ENCODE results near the gene FOSL1. TPM values are rescaled to one million over a fixed set of nuclear protein-coding genes. Genes with fewer than 3 reads are reported as not detected.
A peak's percentile ranks its signal among the peaks of the same experiment; 100 is the strongest.

Gene FOSL1
- total and polyA plus RNA-seq, 2 of the 13 experiments (the other 11 are each of a cell fraction or from before 2014, with no cell fraction given) = 4.0 to 4.1 TPM

DNA sequence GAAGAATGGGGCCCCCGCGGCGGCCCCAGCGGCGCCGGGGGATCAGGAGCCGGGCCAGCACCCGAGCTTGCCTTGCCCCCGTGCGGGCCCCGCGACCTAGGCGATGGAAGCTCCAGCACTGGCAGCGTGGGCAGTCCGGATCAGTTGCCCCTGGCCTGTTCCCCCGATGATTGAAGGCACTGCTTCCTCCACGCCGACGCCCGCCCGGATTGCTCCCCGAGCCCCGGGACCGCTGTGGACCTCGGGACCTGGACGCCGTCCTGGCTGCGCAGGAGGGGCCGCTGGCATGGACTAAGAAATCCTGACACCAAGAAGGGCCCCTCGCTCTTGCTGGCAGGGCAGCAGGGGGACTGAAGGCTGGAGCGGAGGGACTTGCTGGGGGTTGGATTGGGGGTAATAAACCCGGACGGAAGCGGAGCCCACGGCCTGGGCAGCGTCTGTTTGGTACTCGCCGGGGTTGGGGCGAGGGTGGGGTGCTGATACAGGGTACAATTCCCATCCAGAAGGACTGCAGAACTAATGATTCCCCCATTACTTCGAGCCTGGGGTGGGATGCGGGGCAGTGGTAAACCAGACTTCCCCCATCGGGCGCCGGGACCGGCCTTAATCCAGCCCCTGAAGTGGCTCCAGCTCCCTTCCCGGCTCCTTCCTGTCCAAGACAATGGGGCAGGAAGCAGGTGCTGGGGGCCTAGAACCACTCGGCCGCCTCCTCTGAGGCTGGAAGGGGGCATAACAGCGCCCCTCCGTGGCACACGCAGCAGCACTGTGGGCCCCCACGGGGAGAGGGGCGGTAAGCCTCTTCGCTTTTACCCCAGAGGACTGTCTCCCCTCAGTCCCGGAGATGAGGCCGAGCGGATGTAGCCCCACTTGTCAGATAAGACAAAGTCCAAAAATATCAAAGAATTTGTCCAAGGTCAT, 8.7 kb downstream of the FOSL1 start (continued):
- TF ChIP-seq, protein P1, sequence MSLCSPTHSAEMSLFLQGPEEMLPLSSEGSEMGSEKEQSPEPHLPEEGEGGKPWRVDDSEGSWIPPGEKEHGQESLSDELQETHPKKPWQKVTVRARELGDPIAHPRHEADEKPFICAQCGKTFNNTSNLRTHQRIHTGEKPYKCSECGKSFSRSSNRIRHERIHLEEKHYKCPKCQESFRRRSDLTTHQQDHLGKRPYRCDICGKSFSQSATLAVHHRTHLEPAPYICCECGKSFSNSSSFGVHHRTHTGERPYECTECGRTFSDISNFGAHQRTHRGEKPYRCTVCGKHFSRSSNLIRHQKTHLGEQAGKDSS (CRISPR knock-in tag; IDR thresholded peaks at IDR 0.05; ENCODE audit: borderline replicate concordance, low read depth) = peak; percentile 85; the same call in 1 of the 2 replicates
- TF ChIP-seq, protein P2, sequence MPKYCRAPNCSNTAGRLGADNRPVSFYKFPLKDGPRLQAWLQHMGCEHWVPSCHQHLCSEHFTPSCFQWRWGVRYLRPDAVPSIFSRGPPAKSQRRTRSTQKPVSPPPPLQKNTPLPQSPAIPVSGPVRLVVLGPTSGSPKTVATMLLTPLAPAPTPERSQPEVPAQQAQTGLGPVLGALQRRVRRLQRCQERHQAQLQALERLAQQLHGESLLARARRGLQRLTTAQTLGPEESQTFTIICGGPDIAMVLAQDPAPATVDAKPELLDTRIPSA (CRISPR knock-in tag; IDR thresholded peaks at IDR 0.05; ENCODE audit: borderline replicate concordance) = peak; percentile 76
- TF ChIP-seq, protein P3, sequence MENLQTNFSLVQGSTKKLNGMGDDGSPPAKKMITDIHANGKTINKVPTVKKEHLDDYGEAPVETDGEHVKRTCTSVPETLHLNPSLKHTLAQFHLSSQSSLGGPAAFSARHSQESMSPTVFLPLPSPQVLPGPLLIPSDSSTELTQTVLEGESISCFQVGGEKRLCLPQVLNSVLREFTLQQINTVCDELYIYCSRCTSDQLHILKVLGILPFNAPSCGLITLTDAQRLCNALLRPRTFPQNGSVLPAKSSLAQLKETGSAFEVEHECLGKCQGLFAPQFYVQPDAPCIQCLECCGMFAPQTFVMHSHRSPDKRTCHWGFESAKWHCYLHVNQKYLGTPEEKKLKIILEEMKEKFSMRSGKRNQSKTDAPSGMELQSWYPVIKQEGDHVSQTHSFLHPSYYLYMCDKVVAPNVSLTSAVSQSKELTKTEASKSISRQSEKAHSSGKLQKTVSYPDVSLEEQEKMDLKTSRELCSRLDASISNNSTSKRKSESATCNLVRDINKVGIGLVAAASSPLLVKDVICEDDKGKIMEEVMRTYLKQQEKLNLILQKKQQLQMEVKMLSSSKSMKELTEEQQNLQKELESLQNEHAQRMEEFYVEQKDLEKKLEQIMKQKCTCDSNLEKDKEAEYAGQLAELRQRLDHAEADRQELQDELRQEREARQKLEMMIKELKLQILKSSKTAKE (CRISPR knock-in tag; IDR thresholded peaks at IDR 0.05; ENCODE audit: borderline replicate concordance) = 0 out of 2 replicates have a peak, but pooled peaks have one; percentile 35
- TF ChIP-seq, protein P4, sequence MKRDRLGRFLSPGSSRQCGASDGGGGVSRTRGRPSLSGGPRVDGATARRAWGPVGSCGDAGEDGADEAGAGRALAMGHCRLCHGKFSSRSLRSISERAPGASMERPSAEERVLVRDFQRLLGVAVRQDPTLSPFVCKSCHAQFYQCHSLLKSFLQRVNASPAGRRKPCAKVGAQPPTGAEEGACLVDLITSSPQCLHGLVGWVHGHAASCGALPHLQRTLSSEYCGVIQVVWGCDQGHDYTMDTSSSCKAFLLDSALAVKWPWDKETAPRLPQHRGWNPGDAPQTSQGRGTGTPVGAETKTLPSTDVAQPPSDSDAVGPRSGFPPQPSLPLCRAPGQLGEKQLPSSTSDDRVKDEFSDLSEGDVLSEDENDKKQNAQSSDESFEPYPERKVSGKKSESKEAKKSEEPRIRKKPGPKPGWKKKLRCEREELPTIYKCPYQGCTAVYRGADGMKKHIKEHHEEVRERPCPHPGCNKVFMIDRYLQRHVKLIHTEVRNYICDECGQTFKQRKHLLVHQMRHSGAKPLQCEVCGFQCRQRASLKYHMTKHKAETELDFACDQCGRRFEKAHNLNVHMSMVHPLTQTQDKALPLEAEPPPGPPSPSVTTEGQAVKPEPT (CRISPR knock-in tag; IDR thresholded peaks at IDR 0.05; ENCODE audit: low read depth) = no peak
- TF ChIP-seq ZNF460 (CRISPR knock-in tag; IDR thresholded peaks at IDR 0.05; ENCODE audit: borderline replicate concordance) (no peak), ZNF788 (CRISPR knock-in tag; IDR thresholded peaks at IDR 0.05; ENCODE audit: borderline replicate concordance) (peak; percentile 75; the same call in 1 of the 2 replicates), HNRNPK (IDR thresholded peaks at IDR 0.05; ENCODE audit: low read depth, low read length, poor library complexity, severe bottlenecking) (no peak), SOX13 (IDR thresholded peaks at IDR 0.05) (peak; percentile 3; the same call in 1 of the 2 replicates), SOX13 (CRISPR knock-in tag; conservative IDR thresholded peaks at IDR 0.05 in 1 of 2, IDR thresholded peaks at IDR 0.05 in 1 of 2) (0 out of 4 replicates have a peak, but pooled peaks of 1 of the 2 experiments have one; percentile 18), ZNF260 (CRISPR knock-in tag; IDR thresholded peaks at IDR 0.05; ENCODE audit: borderline replicate concordance, low read depth) (no peak), FOXK2 (IDR thresholded peaks at IDR 0.05) (no peak), MATR3 (CRISPR knock-in tag; IDR thresholded peaks at IDR 0.05) (no peak), NR2C2 (CRISPR knock-in tag; IDR thresholded peaks at IDR 0.05; ENCODE audit: borderline replicate concordance) (peak; percentile 54), POGZ (CRISPR knock-in tag; IDR thresholded peaks at IDR 0.05) (peak; percentile 53), ISL2 (CRISPR knock-in tag; IDR thresholded peaks at IDR 0.05) (0 out of 2 replicates have a peak, but pooled peaks have one; percentile 21), ZFP36L2 (CRISPR knock-in tag; IDR thresholded peaks at IDR 0.05) (no peak), PCBP1 (IDR thresholded peaks at IDR 0.05; ENCODE audit: borderline replicate concordance, low read depth, low read length) (0 out of 2 replicates have a peak, but pooled peaks have one; percentile 63)
- TF ChIP-seq, protein P5, sequence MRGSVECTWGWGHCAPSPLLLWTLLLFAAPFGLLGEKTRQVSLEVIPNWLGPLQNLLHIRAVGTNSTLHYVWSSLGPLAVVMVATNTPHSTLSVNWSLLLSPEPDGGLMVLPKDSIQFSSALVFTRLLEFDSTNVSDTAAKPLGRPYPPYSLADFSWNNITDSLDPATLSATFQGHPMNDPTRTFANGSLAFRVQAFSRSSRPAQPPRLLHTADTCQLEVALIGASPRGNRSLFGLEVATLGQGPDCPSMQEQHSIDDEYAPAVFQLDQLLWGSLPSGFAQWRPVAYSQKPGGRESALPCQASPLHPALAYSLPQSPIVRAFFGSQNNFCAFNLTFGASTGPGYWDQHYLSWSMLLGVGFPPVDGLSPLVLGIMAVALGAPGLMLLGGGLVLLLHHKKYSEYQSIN (CRISPR knock-in tag; IDR thresholded peaks at IDR 0.05; ENCODE audit: borderline replicate concordance) = no peak
- TF ChIP-seq, protein P6, sequence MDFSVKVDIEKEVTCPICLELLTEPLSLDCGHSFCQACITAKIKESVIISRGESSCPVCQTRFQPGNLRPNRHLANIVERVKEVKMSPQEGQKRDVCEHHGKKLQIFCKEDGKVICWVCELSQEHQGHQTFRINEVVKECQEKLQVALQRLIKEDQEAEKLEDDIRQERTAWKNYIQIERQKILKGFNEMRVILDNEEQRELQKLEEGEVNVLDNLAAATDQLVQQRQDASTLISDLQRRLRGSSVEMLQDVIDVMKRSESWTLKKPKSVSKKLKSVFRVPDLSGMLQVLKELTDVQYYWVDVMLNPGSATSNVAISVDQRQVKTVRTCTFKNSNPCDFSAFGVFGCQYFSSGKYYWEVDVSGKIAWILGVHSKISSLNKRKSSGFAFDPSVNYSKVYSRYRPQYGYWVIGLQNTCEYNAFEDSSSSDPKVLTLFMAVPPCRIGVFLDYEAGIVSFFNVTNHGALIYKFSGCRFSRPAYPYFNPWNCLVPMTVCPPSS (IDR thresholded peaks at IDR 0.05) = no peak
